Measurements from ENCODE around the gene IPCEF1.

IPCEF1 gene

DNA sequence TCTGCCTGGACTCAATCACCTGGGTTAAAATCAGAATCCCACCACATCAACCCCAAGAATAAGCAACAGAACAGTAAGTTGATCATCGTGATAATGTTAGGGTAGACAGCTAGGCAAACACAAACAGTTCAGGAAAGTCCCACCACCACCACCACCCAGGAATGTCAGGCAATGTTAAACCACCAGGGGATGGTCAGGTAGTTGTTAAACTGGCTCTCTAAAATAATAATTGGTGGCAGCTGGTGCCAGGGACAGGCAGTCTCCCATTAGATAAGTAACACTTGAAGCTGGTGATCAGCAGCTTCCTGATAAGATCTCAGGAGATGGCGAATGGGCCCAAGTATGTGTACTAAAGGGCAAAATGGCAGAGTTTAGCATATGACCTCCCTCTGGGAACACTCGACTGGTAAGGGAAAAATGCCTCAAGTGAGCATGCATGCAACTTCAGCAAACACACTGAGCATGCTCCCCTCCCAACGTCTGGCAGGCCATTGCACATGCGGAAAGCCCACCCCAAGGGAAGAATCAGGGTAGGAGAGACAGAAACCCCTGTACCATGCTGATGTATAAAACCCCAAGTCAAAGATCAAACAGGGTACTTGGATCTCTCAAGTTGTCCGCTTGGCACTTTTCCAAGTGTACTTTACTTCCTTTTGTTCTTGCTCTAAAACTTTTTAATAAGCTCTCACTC is 66.6 kb downstream of the IPCEF1 start:
- no peak for DNase-seq

DNA sequence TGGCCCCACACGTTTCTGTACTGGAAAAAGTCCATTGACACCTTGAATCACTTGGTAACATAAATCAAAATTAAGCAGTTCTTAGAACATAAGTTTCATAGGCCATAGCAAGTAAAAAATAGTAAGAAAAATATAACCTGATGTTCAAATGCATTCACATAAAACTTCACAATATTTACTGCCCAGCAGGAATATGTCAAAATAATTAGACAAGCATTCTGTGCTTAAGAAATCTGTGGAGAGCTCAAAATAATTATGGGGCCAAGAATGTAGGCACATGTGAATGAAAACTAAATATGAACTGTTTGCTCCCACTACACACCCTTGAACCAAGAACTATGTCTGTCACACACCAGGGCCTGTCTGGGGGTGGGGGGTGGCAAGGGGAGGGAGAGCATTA is 70.8 kb downstream of the IPCEF1 start:
- DNase-seq = no peak

DNA sequence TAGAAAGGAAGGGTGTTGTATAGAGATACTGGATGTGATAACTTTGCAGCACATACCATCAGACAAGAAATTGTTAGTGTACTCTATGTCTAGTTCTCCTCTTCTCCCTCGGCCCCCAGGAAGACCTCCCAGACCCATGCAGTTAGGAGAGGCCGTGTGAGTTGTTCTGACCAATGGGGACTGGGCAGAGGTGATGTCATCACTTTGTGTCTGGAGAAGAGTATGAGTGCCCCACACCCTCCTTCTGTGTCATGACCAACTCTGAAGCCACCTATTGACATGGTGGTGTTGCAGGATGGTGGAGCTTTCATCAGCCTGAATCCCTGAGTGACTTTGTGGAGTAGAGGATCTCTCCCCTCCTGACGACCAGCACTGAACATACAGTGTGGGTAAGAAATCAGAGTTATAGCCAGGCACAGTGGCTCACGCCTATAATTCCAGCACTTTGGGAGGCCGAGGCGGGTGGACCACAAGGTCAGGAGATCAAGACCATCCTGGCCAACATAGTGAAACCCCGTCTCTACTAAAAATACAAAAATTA is 72.2 kb downstream of the IPCEF1 start:
- DNase-seq = no peak

DNA sequence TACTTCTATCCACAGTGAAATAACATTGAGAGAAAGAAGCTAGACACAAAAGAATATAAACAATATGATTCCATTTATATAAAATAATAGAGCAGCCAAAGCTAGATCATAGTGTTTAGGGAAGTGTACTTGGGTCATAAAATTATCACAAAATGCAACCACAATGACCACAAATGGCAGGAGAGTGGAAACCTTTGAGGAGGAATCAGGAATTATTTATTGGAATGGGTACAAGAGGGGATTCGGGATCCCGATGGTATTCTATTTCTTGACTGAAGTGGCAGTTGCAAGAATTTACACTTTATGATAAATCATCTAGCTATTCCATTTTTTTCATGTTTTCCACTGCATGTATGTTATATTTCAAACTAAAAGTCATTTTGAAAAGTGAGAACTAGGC is 76.1 kb downstream of the IPCEF1 start:
- DNase-seq = no peak

DNA sequence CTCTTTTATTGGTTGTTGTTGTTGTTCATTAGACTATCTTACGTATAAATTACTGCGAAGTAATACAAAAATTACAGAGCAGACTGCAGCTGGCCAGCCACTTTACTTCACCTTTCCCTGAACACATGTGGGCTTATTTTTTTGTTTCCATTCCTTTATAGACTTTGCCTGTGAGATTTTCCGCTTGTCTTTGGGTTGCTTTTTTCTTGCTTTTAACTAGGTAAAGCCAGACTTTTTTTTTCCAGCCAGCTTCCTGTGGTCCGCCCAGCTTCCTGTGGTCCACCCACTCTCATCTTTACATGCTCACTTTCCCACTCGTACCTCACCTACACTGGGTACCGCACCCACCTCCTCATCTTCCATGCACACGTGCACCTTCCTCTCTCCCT is 79.0 kb downstream of the IPCEF1 start:
- no peak for DNase-seq

DNA sequence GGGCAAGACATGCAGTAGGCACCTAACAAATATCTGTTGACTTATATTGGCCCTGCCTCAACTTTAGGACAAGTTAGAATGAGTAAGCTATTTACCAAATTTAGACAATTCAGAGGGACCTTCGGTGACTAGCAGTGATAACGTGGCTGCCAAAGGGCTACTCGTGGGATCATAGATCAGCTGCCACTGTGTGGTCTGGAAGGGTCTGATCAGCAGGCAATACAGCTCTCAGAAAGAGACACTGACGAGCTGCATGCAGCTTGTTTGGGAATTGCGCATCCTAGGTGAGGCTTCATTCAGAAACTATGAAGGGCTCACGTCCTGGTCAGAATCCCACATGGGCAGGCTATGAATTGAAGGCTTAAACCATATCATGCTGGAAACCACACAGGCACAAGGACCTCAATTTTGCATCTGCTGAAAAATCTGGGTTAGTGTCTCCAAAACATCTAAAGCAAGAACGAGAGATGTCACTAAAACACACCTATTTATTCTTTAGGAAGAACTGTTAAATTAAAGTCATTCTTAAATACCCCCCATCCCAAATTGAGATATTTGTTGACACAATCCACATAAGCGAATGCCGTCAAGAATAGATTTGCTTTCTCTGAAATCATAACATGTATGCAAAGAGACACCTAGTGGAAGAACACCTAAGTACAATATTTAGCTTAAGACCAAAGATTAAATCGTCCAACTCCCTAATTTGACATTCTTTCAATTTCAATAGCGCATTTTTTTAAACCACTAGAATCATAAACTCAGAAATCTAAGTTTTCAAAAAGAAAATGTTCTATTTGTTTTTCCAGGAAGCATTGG is 79.6 kb downstream of the IPCEF1 start:
- DNase-seq = peak; percentile 16

DNA sequence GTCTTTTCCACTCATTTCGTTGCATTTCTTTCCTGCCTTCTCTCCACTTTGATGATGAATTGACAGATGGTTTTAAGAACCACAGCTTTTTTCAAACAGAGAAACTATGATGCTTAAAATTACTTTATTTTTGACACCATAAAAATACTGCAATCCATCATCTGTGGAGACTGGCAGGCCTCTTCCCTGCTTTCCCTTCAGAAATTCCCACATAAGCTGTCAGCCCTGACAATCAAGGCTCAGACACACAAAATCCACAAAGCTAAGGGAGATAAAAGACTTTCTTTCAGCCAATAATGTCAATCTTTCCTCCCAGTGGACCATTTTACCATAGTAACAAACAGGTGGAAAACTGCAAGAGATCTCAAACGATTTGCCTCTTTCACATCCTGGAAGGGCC is 82.4 kb downstream of the IPCEF1 start:
- DNase-seq = no peak

DNA sequence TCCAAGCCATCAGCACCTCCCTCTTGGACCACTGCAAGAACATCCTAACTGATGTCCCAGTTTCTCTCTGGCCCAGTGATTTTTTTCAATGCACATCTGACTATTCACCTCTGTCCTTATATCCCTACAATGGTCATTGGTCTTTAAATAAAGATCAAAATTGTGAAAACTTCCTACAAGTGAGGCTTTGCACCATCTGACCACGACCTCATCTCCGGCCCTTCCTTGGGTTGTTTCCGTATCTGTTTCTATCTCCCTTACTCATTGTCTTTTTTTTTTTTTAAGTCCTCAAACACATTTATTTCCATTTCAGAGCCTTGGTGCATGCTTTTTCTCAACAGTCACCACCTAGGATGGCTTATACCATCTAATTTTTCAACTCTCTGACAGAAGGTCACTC is 88.1 kb downstream of the IPCEF1 start:
- DNase-seq = no peak

DNA sequence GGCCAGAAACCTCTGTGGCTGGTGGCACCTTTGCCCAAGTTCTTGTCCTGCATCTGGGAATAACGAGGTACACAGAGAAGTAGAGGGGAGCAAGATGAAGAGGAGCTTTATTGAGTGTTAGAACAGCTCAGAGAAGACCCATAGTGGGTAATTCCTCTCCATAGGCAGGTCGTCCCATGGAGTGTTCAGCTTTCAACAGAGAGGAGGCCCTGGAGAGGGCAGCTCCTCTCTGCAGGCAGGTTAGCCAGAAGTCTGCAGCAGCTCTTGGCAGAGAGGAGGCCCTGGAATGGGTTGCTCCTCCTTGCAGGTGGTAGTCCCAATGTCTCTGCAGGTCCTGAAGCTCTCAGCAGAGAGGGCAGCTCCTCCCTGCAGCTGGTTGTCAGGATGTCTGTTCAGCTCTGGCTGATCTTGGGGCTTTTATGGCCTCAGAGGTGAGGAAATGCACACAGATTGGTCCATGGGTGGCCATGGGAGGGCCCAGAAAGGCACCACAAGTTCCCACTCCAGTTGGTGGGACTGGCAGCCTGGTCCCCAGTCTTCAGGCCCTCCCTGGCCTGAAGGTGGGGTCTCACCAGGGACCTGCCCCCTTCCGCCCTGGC is 89.0 kb downstream of the IPCEF1 start:
- no peak for DNase-seq

DNA sequence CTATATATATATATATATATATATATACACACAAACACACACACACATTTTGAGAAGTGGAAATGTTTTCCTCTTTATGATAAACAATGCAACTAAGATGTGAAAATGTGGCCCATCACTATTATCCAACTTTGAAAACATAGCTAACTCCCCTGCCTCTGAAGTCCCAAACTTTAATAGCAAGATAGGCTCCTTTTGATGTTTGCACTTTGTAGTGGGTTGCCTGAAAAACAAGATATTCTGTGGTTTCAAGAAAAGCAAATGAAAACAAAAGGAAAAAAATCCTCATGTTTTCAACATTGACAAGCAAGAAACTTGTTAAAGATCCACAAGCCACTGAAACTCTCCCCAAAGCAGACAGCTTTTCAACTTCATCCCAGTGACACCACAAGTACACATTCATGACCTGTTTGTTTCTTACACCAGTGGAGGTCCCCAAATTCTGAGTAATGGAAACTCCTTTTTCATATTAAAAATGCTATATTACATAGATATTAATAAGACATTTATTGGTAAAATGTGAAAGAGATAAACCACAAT is 90.0 kb downstream of the IPCEF1 start:
- no peak for DNase-seq

DNA sequence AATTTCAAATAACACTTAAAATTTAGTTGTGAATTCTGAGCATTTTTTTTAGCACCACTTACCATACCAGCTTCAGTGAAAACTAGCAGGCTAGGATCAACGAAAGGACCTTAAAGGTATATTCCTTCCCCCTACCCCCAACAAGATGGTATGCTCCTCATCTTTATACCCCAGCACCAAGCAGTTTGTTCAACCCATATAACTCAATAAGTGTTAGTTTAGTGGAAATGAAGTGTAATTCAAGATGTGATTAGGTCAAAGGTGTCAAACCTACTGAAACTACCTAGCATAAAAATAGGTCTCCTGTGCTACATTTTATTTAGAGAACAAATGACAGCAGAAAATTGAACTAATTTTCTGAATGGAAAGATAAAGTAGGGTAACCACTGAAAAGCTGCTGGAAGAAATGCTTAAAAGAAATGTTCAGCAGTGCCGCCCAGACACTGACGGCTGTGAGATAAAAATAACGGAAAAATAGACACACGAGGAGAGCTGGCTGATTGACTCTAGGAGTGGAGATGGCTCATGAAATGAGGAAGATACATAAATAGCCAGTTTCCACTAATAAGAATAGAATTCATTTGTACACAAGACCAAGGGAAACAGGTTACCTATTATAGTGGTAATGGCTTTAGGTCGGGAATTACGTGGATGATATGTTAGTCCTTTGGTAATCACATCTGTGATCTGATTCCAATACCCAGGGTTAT is 94.8 kb downstream of the IPCEF1 start:
- DNase-seq = peak; percentile 14

DNA sequence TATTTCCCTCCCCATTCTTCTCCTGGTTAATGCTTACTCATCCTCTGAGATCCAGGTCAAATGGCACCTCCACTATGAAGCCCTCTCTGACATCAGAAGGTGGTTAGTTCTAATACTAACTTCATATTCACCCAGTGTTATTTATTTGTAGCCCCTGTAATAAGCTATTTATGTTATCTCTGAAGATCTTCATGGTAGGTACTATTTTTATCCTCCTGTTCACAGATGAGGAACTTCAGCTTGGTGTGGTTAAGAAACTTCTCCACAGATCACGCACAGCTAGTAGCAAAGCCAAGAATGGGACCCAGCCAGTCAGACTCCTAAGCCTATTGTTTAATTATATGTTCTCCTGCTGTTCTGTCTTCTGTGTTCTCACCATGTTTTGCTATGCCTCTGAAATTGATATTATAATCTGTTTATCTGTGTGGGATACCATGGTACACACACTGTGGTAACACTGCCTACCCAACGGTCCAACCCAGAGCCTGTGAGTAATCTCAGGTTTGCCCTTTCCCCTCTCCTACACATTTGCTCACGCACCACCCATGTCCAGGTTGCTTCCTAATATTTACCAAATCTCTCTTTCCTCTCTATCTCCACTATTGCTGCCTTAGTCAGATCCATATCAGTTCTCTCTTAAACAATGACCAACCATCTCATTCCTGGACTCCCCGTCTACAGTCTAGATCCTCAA is 98.4 kb downstream of the IPCEF1 start:
- DNase-seq = peak; percentile 49

DNA sequence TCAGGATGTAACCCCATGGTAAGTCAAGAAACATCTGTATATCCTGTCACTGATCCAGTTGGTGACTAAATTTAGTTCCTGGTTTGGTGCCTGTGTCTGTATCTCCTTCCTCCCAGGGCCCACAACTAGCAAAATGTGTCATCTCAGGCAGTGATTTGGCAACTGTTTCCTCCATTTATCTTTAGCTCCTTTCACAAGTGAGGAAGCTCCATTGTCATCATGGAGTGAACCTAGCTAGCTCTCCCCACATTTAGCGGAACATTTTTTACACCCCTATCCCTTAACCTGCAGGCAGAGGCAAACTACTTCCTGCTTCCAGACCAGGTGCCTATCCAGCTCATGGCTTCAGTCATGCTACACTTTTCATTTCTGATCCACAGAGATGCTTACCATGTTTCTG is 99.5 kb downstream of the IPCEF1 start:
- DNase-seq = peak; percentile 64

DNA sequence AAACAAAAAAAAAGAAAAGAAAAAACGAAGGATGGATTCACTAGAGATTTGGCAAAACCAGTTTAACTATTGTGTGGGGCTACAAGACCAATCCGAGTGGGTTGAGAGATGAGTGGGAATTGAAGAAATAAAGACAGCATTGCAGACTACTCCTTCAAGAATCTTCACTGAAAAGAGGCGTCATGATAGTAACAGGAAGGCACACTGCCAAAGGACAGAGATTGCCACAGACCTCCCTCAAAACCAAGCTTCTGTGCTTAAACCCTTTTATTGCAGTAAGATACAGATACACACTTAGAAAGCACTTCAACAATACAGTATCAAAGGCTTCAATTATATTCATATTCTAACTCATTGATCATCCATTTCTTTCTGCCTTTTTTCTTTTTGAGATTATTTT is 103.9 kb downstream of the IPCEF1 start:
- DNase-seq = no peak

DNA sequence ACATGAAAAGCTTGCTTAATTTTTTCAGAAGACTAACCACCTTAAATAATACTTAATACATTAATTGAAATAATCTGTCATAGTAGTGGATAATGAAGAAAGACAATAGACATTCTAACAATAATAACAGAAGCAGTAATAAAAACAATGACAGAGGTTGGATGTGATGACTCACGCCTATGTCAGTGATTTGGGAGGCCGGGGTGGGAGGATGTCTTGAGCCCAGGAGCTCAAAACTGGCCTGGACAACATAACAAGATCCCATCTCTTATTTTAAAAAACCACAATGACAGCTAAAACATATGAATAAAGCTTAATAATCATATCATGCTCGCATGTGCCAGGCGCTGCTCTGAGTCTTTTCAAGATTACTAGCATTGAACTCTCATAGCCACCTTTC is 105.5 kb downstream of the IPCEF1 start:
- DNase-seq = no peak

DNA sequence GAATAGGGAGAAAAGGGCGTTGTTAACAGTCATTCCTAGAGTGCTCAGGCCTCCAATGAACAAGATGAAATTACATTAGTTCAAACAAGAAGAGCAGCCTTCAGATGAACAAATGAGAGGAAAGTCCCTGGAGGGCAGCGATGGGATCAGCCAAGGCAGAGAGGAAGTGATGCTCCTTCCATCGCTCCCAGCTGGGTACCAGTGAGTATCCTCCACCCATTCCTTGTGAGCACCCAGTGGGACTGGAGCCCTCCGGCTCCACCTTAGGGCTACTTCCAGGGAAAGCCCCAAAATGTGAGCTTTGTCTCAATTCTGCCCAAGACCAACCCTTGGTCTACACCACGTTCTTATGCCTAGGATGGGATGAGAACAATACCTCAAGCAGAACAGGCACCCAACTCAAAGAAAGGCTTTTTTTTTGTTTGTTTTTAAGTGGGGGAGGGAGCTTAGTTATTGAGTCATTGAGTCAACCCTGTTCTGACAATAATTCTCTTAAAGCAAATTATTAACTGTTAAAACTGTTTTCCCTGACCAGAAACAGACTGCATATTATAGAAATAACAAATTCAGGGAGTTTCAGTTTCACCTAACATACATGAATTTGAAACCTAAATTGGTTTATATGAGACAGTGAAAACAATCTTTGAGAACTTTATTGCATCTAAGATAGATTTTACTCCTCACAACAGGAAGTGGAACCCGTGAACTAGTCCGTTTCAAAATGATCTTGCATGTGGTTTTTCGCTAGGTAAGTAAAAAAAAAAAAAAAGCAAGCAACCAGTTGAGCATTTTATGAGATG is 106.9 kb downstream of the IPCEF1 start:
- DNase-seq = peak; percentile 56

DNA sequence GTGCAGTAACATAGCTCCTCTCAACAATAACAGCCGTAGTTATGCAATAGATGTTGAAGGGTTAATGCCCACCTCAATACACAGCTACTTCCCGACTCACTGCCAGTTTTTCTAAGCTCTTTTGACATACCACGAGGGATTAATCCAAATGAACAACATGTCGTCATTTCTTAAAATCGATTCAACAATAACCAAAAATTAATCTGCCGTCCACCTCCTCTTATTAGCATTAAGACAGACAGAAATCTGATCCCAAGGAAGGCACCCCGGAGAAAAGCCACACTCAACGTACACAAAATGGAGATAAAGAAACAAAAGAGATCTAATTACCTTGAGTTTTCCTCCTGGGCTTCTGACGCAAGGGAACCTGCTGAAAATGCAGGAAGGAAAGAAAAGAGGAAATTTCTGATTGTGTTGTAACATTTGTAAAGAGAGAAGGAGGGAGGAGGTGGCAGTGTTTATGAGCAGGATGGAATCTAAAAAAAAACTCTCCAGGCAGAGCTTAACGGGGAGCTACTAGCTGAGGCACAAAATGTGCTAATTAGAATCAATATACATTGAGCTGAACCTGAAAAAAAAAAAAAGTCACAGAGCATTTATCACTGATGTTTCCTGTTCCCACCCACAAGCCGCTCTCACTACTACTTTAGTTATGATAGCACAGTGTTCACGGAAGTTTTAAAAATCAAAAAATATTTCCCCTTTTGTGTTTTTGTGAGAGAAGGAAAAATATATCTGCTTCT is 109.3 kb downstream of the IPCEF1 start:
- no peak for DNase-seq

DNA sequence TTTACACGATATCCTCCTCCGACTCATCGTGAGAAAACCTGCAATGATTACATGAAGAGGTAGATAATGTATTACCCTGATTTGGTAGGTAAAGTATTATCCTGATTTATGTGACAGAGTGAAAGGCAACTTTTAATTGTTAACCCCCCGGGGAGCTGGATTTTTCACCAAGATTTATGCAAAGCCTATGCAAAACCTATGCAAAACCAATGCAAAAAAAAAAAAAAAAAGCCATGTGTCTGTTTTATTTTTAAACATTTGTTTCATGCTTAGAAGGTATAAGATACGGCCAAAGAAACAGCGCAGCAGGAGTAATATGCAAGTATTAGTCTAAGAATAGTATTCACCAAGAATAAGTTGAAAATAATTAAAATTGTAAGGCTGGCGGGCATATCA is 109.9 kb downstream of the IPCEF1 start:
- no peak for DNase-seq

DNA sequence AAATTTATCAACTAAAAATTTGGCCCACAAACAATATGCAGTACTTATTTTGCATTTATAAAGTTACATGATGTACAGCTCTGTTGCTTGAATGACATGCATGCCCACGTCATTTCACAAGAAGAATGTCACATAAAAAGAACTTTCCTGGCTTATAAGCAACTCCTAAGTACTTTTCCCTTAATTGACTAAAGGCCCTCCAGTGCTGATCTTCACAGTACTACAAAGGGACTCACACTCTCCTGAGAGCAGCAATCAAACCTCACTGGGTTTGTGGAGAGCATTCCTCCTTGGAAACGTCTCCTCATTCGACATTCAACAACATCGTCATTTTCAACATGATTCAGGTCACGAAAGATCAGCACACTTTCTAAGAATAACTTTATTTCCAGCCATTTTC is 111.1 kb downstream of the IPCEF1 start:
- DNase-seq = no peak
